ENCODE data around the gene TMEM259. TPM values are rescaled to one million over a fixed set of nuclear protein-coding genes. Genes with fewer than 3 reads are reported as not detected.
A peak's percentile ranks its signal among the peaks of the same experiment; 100 is the strongest.

The TMEM259 gene
- total and polyA plus RNA-seq, 8 donors: 74.2 to 154 (median 101) TPM

DNA sequence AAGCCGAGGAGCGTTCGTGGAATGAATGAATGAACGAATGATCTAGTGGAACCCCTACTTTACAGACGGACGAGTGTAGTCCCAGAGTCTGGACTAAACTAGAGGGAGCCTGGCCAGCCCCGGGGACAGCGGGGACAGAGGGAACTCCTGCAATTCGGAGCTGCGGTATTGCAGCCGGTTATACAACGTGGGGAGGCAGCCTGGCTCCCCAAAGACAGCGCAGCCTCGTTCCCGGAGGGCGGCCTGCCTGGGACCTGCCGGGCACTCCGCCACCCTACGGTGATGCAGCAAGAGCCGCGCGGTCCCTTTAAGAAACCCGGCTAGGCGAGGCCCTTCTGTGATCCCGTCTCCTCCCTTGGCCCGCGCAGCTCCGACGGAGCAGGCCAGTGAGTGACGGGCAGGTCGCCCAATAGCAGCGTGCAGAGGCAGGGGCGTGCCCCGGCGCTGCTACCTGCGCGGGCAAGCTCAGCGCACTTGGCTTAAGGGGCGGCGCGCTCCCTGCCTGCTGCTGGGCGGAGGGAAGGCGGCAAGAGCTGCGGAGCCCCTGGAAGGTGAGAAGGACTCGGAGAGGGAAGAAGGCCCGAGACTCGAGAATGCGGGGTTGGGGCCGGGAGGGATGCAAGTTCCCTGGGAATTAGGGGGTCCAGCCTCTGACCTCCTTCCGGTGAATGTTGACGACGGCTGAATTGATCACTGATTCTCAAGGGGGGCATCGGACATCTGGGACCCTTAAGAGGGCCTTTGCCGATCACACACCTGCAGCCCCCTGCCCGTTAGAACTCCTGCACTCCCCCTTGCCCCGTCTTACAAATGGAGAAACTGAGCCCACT, 18.9 kb upstream of the TMEM259 start, which contains the start of gene ABCA7:
ABCA7 (plus strand) TSS at position 462 of the 830 bp plus-strand sequence. CDS start 1,255 bp downstream, outside the sequence.
- Histone ChIP-seq H3K4me3 (peak within 1 kb of the TSS; percentile 52 to 68), H3K9me3 (no peaks in the 10 kb centered on the region), H3K36me3 (peaks cover 0 to 63% of the 10 kb centered on the region in 2 donors), H3K27ac (peak within 1 kb of the TSS; percentile 26 to 94), H3K4me1 (peaks cover 15 to 62% of the 10 kb centered on the region in 2 donors), H3K27me3 (no peaks in the 10 kb centered on the region)
- TF ChIP-seq, protein P1, sequence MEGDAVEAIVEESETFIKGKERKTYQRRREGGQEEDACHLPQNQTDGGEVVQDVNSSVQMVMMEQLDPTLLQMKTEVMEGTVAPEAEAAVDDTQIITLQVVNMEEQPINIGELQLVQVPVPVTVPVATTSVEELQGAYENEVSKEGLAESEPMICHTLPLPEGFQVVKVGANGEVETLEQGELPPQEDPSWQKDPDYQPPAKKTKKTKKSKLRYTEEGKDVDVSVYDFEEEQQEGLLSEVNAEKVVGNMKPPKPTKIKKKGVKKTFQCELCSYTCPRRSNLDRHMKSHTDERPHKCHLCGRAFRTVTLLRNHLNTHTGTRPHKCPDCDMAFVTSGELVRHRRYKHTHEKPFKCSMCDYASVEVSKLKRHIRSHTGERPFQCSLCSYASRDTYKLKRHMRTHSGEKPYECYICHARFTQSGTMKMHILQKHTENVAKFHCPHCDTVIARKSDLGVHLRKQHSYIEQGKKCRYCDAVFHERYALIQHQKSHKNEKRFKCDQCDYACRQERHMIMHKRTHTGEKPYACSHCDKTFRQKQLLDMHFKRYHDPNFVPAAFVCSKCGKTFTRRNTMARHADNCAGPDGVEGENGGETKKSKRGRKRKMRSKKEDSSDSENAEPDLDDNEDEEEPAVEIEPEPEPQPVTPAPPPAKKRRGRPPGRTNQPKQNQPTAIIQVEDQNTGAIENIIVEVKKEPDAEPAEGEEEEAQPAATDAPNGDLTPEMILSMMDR (IDR thresholded peaks at IDR 0.05): peak in 1 of 2 donors; percentile 10
- peak; percentile 95 to 99 (median 98) for DNase-seq
- peak; percentile 94 for ATAC-seq
- intact Hi-C loops (cut with DNase I): no loop called here

DNA sequence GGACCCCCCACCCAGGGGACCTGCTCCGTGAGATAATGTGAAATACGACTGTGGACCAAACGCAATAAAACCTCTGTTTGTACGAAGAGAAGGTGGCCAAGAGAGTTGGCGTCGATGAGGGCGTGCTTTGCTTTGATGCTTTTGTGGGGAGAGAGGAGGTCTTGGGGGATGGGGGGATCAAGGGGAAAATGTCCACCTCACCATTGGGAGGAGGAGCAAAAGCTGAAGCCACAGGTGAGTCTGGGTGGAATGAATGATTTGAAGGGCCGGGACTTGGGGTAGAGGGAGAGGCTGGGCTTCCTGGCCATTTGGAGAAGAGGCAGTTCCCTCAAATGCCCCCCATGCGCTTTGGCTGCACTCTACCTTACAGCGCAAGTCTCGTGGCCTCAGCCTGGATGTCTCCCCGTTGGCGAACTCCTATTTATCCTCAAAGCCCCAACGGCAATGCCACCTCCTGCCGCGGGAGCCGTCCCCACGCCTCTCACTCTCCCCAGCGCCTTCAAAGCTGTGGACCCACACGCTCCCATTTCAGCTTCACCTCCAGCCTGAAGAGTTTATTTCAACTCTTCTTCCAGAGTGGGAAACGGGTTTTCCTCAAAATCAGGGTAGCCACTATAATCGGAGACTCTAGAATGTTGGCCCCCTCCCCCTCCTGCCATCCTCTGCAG, 18.2 kb upstream of the TMEM259 start:
- Histone ChIP-seq H3K4me1 (peaks cover 15 to 62% of the 10 kb centered on the region in 2 donors), H3K27ac (peak overlapping the region; percentile 9 to 94), H3K36me3 (peaks cover 0 to 55% of the 10 kb centered on the region in 2 donors), H3K4me3 (peak overlapping the region in 1 of 2 donors; percentile 68), H3K9me3 (no peaks in the 10 kb centered on the region), H3K27me3 (no peaks in the 10 kb centered on the region)
- intact Hi-C loops (cut with DNase I): no loop called here
- DNase-seq: peak in 1 of 4 donors; percentile 57
- TF ChIP-seq, protein P1 (IDR thresholded peaks at IDR 0.05): no peak
- ATAC-seq: no peak

DNA sequence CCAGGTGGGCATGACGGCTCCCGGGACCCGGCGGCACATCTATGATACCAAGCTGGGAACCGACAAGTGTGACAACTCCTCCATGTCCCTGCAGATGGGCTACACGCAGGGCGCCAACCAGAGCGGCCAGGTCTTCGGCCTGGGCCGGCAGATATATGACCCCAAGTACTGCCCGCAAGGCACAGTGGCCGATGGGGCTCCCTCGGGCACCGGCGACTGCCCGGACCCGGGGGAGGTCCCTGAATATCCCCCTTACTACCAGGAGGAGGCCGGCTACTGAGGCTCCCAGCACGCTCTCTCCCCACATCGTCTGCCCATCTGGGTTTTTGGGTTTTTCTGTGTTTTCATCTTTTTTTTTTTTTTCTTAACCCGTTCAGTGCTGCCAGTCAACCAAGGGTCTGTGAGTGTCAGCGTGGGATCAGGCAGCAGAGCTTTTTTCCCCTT, 16.7 kb upstream of the TMEM259 start:
- Histone ChIP-seq H3K36me3 (peaks cover 0 to 57% of the 10 kb centered on the region in 2 donors), H3K27me3 (no peaks in the 10 kb centered on the region), H3K9me3 (no peaks in the 10 kb centered on the region), H3K27ac (peak overlapping the region; percentile 67 to 94), H3K4me3 (peak overlapping the region in 1 of 2 donors; percentile 68), H3K4me1 (peaks cover 15 to 62% of the 10 kb centered on the region in 2 donors)
- ATAC-seq (no peak), DNase-seq (peak in 1 of 4 donors; percentile 83)
- intact Hi-C loops (cut with DNase I): no loop called here
- TF ChIP-seq, protein P1 (IDR thresholded peaks at IDR 0.05): no peak

DNA sequence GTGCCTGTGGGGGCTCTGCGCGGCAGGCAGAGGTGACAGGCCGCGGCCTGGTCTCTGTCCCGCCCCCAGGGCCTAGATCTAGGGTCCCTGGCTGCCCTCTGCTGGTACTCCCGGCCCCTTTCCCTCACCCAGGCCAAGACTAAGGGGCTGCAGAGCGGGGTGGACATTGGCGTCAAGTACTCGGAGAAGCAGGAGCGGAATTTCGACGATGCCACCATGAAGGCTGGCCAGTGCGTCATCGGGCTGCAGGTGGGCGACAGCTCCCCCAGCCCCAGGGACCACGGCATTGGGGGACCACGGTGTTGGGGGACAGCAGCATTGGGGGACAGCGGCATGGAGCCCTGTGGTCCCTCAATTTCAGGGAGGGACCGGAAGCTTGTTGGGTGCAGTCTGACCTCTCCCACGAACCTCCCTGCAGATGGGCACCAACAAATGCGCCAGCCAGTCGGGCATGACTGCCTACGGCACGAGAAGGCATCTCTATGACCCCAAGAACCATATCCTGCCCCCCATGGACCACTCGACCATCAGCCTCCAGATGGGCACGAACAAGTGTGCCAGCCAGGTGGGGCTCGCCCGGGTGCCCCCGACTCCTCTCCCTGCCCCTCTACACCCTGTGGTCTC, 15.2 kb upstream of the TMEM259 start:
- ATAC-seq (no peak), DNase-seq (peak in 1 of 4 donors; percentile 68)
- Histone ChIP-seq H3K9me3 (no peaks in the 10 kb centered on the region), H3K4me3 (no peak overlapping the region), H3K27me3 (no peaks in the 10 kb centered on the region), H3K36me3 (peaks cover 0 to 60% of the 10 kb centered on the region in 2 donors), H3K27ac (no peak overlapping the region), H3K4me1 (peaks cover 8 to 50% of the 10 kb centered on the region in 2 donors)
- TF ChIP-seq, protein P1 (IDR thresholded peaks at IDR 0.05): no peak
- intact Hi-C loops (cut with DNase I): no loop called here
